NCI-H748 (cell line): Measurements from ENCODE around the gene FBXW8.

ENCODE experiments used
- DNase-seq: peaks from one replicate; lab custom pipeline; 2025; ENCODE audit not compliant: unreplicated experiment; lab: John Stamatoyannopoulos, UW

The FBXW8 gene

GRCh38 chr12:116910645-116911451 lies at the start of gene FBXW8:
Gene FBXW8 (plus strand): TSS chr12:116910950. CDS start chr12:116911038, 88 bp downstream.
- DNase-seq, result peak; percentile 89

- peak; percentile 16 for DNase-seq
Observed at GRCh38 chr12:116861320-116861719, 49.4 kb upstream of the FBXW8 start.

- DNase-seq, result no peak
Observed at GRCh38 chr12:116862167-116862566, 48.6 kb upstream of the FBXW8 start.

GRCh38 chr12:116863275-116863767 lies 47.4 kb upstream of the FBXW8 start:
- peak; percentile 9 for DNase-seq

- DNase-seq, result no peak
Observed at GRCh38 chr12:116864371-116865160, 46.2 kb upstream of the FBXW8 start.

- DNase-seq, result no peak
Observed at GRCh38 chr12:116867523-116867922, 43.2 kb upstream of the FBXW8 start.

GRCh38 chr12:116870306-116870705 lies 40.4 kb upstream of the FBXW8 start:
- no peak for DNase-seq

GRCh38 chr12:116874324-116874995 lies 36.3 kb upstream of the FBXW8 start:
- DNase-seq, result no peak

- no peak for DNase-seq
Observed at GRCh38 chr12:116876151-116876869, 34.4 kb upstream of the FBXW8 start.

GRCh38 chr12:116878567-116879508 lies 31.9 kb upstream of the FBXW8 start:
- DNase-seq, result no peak

GRCh38 chr12:116879509-116880212 lies 31.1 kb upstream of the FBXW8 start:
- peak; percentile 17 for DNase-seq

GRCh38 chr12:116880213-116880816 lies 30.4 kb upstream of the FBXW8 start:
- DNase-seq, result no peak

GRCh38 chr12:116880817-116881324 lies 29.9 kb upstream of the FBXW8 start:
- peak; percentile 81 for DNase-seq

- peak; percentile 79 for DNase-seq
Observed at GRCh38 chr12:116881325-116881876, 29.3 kb upstream of the FBXW8 start, which contains the start of gene HRK. Gene HRK (minus strand): TSS chr12:116881441. CDS start chr12:116881307, 134 bp downstream.

- no peak for DNase-seq
Observed at GRCh38 chr12:116881877-116882507, 28.8 kb upstream of the FBXW8 start.

GRCh38 chr12:116882742-116883141 lies 28.0 kb upstream of the FBXW8 start:
- DNase-seq, result peak; percentile 61

- no peak for DNase-seq
Observed at GRCh38 chr12:116884871-116885270, 25.9 kb upstream of the FBXW8 start.
